NCI-H2227 (cell line): ENCODE results near the gene WNT16.

Experiments
- DNase-seq: peaks from one replicate; lab custom pipeline; 2025; ENCODE audit not compliant: unreplicated experiment; lab: John Stamatoyannopoulos, UW

WNT16 gene

GRCh38 chr7:121390109-121390508, 61.3 kb downstream of the WNT16 start:
- DNase-seq = no peak

DNA sequence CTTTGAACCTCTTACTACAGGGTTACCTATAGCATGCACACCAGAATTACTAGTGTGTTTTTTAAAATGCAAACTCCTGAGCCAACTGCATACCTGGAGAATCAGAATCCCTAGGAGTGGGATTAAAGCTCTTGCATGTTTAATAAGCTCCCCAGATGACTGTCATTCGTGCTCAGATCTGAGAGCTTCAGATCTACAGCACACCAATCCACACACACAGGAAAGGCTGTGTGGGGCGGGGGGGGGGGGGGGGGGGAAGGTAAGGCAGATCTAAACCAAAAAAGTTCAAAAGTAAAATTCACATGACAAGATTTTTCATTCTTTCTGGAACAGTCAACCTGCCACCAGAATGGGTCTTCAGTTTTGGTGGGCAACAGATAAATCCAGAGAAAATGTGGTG, 61.8 kb downstream of the WNT16 start:
- DNase-seq = no peak
